ENCODE data around the gene SPRN. TPM values are rescaled to one million over a fixed set of nuclear protein-coding genes. Genes with fewer than 3 reads are reported as not detected.

SPRN gene
- total RNA-seq, 1 experiment from 2014 or later, result 0.59 TPM

GRCh38 chr10:133458021-133458709 is 33.7 kb upstream of the SPRN start:
- Mint-ChIP-seq H3K9me3 (peaks cover 52% of the 10 kb centered on the region), H3K4me3 (no peak overlapping the region), H3K27ac (no peak overlapping the region), H3K4me1 (no peaks in the 10 kb centered on the region), H3K36me3 (peaks cover 42% of the 10 kb centered on the region), H3K27me3 (ENCODE audit: low read depth) (peaks cover 13% of the 10 kb centered on the region)
- CTCF ChIA-PET, result no interaction called here
- POLR2A ChIA-PET, result no interaction called here
- ATAC-seq (no peak), DNase-seq (ENCODE audit: low spot score) (no peak)
- TF ChIP-seq FOXK1 (CRISPR knock-in tag; IDR thresholded peaks at IDR 0.05) (no peak), RELA (CRISPR knock-in tag; IDR thresholded peaks at IDR 0.05; ENCODE audit: borderline replicate concordance) (no peak), CREM (CRISPR knock-in tag; IDR thresholded peaks at IDR 0.05) (no peak), MAX (CRISPR knock-in tag; IDR thresholded peaks at IDR 0.05) (no peak), ZNF219 (CRISPR knock-in tag; IDR thresholded peaks at IDR 0.05; ENCODE audit: borderline replicate concordance) (no peak), ZNF396 (CRISPR knock-in tag; IDR thresholded peaks at IDR 0.05; ENCODE audit: borderline replicate concordance) (no peak)

GRCh38 chr10:133457100-133457841 is 32.8 kb upstream of the SPRN start:
- ATAC-seq (no peak), DNase-seq (ENCODE audit: low spot score) (no peak)
- ChIA-PET POLR2A (no interaction called here), CTCF (no interaction called here)
- no peak overlapping the region for H3K4me3 Mint-ChIP-seq
- H3K9me3 Mint-ChIP-seq, result peaks cover 52% of the 10 kb centered on the region
- H3K36me3 Mint-ChIP-seq, result peaks cover 43% of the 10 kb centered on the region
- peaks cover 15% of the 10 kb centered on the region for H3K27me3 Mint-ChIP-seq (ENCODE audit: low read depth)
- H3K27ac Mint-ChIP-seq, result no peak overlapping the region
- TF ChIP-seq MYBL2 (CRISPR knock-in tag; IDR thresholded peaks at IDR 0.05), result no peak
- no peak for TF ChIP-seq STAT6 (CRISPR knock-in tag; conservative IDR thresholded peaks at IDR 0.05; ENCODE audit: low read depth)
- TF ChIP-seq TEAD1 (CRISPR knock-in tag; IDR thresholded peaks at IDR 0.05), result no peak
- no peak for TF ChIP-seq ZNF671 (CRISPR knock-in tag; IDR thresholded peaks at IDR 0.05)
- TF ChIP-seq E2F5 (CRISPR knock-in tag; IDR thresholded peaks at IDR 0.05), result no peak
- TF ChIP-seq ESRRA (CRISPR knock-in tag; IDR thresholded peaks at IDR 0.05; ENCODE audit: borderline replicate concordance), result no peak
- no peak for TF ChIP-seq ZNF219 (CRISPR knock-in tag; IDR thresholded peaks at IDR 0.05; ENCODE audit: borderline replicate concordance)
- no peak for TF ChIP-seq USF1 (CRISPR knock-in tag; IDR thresholded peaks at IDR 0.05)
- TF ChIP-seq ARID4B (CRISPR knock-in tag; IDR thresholded peaks at IDR 0.05; ENCODE audit: borderline replicate concordance), result no peak
- TF ChIP-seq CTCF (IDR thresholded peaks at IDR 0.05), result no peak
- TF ChIP-seq E2F1 (CRISPR knock-in tag; IDR thresholded peaks at IDR 0.05), result no peak
- TF ChIP-seq PRRX2 (CRISPR knock-in tag; IDR thresholded peaks at IDR 0.05), result no peak
- TF ChIP-seq ZNF423 (CRISPR knock-in tag; IDR thresholded peaks at IDR 0.05), result no peak
- no peak for TF ChIP-seq EMX1 (CRISPR knock-in tag; IDR thresholded peaks at IDR 0.05)
- TF ChIP-seq ZBTB43 (CRISPR knock-in tag; IDR thresholded peaks at IDR 0.05), result no peak
- H3K4me1 Mint-ChIP-seq, result no peaks in the 10 kb centered on the region

All from WTC11 (cell line).